MV-4-11 (cell line): ENCODE measurements around the gene KRTAP22-2.

Experiments
- DNase-seq: peaks from one replicate; lab custom pipeline; 2025; lab: John Stamatoyannopoulos, UW

Gene KRTAP22-2

GRCh38 chr21:30590297-30590696, at the start of gene KRTAP22-2:
KRTAP22-2 (minus strand) TSS chr21:30590397.
- no peak for DNase-seq

- no peak for DNase-seq
These were observed 48.5 kb upstream of the KRTAP22-2 start for GRCh38 chr21:30638686-30639085.

- no peak for DNase-seq
These were observed 44.7 kb upstream of the KRTAP22-2 start, which contains the start of gene KRTAP20-2 for GRCh38 chr21:30634906-30635305. KRTAP20-2 (plus strand) TSS chr21:30635206; CDS start chr21:30635264, 58 bp downstream.

- DNase-seq: no peak
These were observed 39.0 kb upstream of the KRTAP22-2 start for GRCh38 chr21:30629200-30629599.

- no peak for DNase-seq
These were observed 37.9 kb upstream of the KRTAP22-2 start for GRCh38 chr21:30628109-30628508.

- no peak for DNase-seq
These were observed 35.4 kb upstream of the KRTAP22-2 start for GRCh38 chr21:30625449-30626165.

GRCh38 chr21:30623362-30623761, 33.2 kb upstream of the KRTAP22-2 start:
- no peak for DNase-seq

- DNase-seq: no peak
These were observed 30.3 kb upstream of the KRTAP22-2 start, which contains the start of gene KRTAP20-4 for GRCh38 chr21:30620522-30620921. KRTAP20-4 (plus strand) TSS chr21:30620627.

GRCh38 chr21:30620080-30620479, 29.9 kb upstream of the KRTAP22-2 start:
- DNase-seq: peak; percentile 14

- DNase-seq: no peak
These were observed 25.9 kb upstream of the KRTAP22-2 start, which contains the start of gene KRTAP20-1 for GRCh38 chr21:30616125-30616524. KRTAP20-1 (plus strand) TSS chr21:30616425; CDS start chr21:30616455, 30 bp downstream.

GRCh38 chr21:30615199-30615598, 25.0 kb upstream of the KRTAP22-2 start:
- DNase-seq: no peak

GRCh38 chr21:30613836-30614235, 23.6 kb upstream of the KRTAP22-2 start, which contains the start of gene KRTAP6-1:
KRTAP6-1 (minus strand) TSS chr21:30613930; CDS start chr21:30613904, 26 bp downstream.
- no peak for DNase-seq

- no peak for DNase-seq
These were observed 21.9 kb upstream of the KRTAP22-2 start for GRCh38 chr21:30612132-30612531.

GRCh38 chr21:30605968-30606367, 15.8 kb upstream of the KRTAP22-2 start:
- no peak for DNase-seq

GRCh38 chr21:30600787-30601186, 10.6 kb upstream of the KRTAP22-2 start, which contains the start of gene KRTAP22-1:
KRTAP22-1 (plus strand) TSS chr21:30601087.
- DNase-seq: no peak

GRCh38 chr21:30598802-30599201, 8.6 kb upstream of the KRTAP22-2 start, which contains the start of gene KRTAP6-2:
KRTAP6-2 (minus strand) TSS chr21:30598902; CDS start chr21:30598874, 28 bp downstream.
- no peak for DNase-seq

GRCh38 chr21:30592140-30592539, 1.9 kb upstream of the KRTAP22-2 start, which contains the start of gene KRTAP6-3:
KRTAP6-3 (plus strand) TSS chr21:30592440; CDS start chr21:30592446, 6 bp downstream.
- no peak for DNase-seq

- no peak for DNase-seq
These were observed 7.3 kb downstream of the KRTAP22-2 start for GRCh38 chr21:30582870-30583269.

- DNase-seq: no peak
These were observed 10.1 kb downstream of the KRTAP22-2 start for GRCh38 chr21:30580132-30580531.

- no peak for DNase-seq
These were observed 10.9 kb downstream of the KRTAP22-2 start for GRCh38 chr21:30579346-30579745.

GRCh38 chr21:30577766-30578165, 12.4 kb downstream of the KRTAP22-2 start:
- no peak for DNase-seq

GRCh38 chr21:30567617-30568016, 22.6 kb downstream of the KRTAP22-2 start:
- DNase-seq: no peak

- DNase-seq: no peak
These were observed 26.6 kb downstream of the KRTAP22-2 start for GRCh38 chr21:30563630-30564029.
